Spleen (tissue), 7 donors: ENCODE results near the gene ALCAM.

ENCODE experiments used
- POLR2A ChIP-seq, 3 donors: fragments of 450-650 bp; IDR thresholded peaks; one replicate each; pipeline ENCODE4 v1.5.1; 2017; ENCODE audit warnings: antibody characterized with exemption in 3 of 3, mild to moderate bottlenecking in 1 of 3
- TF ChIP-seq, protein P1 (sequence below), 11 experiments: fragments of 200-600 bp in 7 of 11; fragments of 450-650 bp in 4 of 11; sonication (generic) in 4 of 11; IDR thresholded peaks in 8 of 11; conservative IDR thresholded peaks in 3 of 11; 1 replicate in 7 of 11; 2 replicates in 4 of 11; pipeline versions ENCODE4 v1.4.0 to v1.8.0; 2016 to 2021; ENCODE audit warnings: antibody characterized with exemption in 11 of 11, inconsistent platforms in 4 of 11, mild to moderate bottlenecking in 1 of 11
- donor health status: DM: no; HTN: no; CAD: no; lungs with moderate emphysema.
- donor health status: DM: no; HTN: no; CAD: no.
- donor health status: DM: no; HTN: no; CAD: no.

DNA sequence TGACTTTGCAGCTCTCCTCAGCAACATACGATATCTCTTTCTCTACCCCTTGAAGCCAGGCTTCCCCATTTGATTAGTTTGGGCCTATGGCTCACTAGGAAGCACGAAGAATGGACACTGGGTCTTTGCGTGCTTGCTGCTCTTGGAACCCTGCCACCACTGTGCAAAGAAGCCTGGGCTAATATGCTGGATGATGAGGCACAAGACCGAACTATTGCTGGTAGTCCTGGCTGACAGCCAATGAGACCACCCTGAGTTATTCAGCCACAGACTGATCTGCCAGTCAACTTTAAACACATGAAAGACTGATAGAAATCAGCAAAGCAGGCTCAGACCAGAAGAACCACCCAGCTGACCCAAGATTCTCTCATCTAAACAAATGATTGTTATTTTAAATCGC, 251.8 kb downstream of the ALCAM start:
- TF ChIP-seq, protein P1, sequence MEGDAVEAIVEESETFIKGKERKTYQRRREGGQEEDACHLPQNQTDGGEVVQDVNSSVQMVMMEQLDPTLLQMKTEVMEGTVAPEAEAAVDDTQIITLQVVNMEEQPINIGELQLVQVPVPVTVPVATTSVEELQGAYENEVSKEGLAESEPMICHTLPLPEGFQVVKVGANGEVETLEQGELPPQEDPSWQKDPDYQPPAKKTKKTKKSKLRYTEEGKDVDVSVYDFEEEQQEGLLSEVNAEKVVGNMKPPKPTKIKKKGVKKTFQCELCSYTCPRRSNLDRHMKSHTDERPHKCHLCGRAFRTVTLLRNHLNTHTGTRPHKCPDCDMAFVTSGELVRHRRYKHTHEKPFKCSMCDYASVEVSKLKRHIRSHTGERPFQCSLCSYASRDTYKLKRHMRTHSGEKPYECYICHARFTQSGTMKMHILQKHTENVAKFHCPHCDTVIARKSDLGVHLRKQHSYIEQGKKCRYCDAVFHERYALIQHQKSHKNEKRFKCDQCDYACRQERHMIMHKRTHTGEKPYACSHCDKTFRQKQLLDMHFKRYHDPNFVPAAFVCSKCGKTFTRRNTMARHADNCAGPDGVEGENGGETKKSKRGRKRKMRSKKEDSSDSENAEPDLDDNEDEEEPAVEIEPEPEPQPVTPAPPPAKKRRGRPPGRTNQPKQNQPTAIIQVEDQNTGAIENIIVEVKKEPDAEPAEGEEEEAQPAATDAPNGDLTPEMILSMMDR (IDR thresholded peaks at IDR 0.05 in 8 of 11, conservative IDR thresholded peaks at IDR 0.05 in 3 of 11): no peak
- TF ChIP-seq POLR2A (IDR thresholded peaks at IDR 0.05): no peak
